Measurements from ENCODE around the gene P2RX1.

P2RX1 gene

GRCh38 chr17:3897731-3898130 lies 18.5 kb downstream of the P2RX1 start:
- Histone ChIP-seq H3K9me3 (ENCODE audit: insufficient read depth, low read depth, low read length) (no peaks in the 10 kb centered on the region), H3K4me3 (ENCODE audit: low read length) (no peak overlapping the region), H3K9ac (ENCODE audit: low read depth, low read length) (no peak overlapping the region), H3K36me3 (ENCODE audit: insufficient read depth, low read length) (no peaks in the 10 kb centered on the region), H3K27ac (ENCODE audit: low read depth, low read length) (no peak overlapping the region), H3K4me1 (ENCODE audit: insufficient read depth, low read length) (0 out of 2 replicates have a peak, but pooled peaks cover 6% of the 10 kb centered on the region), H3K27me3 (ENCODE audit: insufficient read depth, low read length) (no peaks in the 10 kb centered on the region)
- WGBS: 95% methylated on average over 12 of the region's 12 CpGs

- H3K27me3 ChIP-seq (ENCODE audit: insufficient read depth, low read length): no peaks in the 10 kb centered on the region
- H3K36me3 ChIP-seq (ENCODE audit: insufficient read depth, low read length): no peaks in the 10 kb centered on the region
- 89% methylated on average over 6 of the region's 6 CpGs for WGBS
- no peak overlapping the region for H3K4me3 ChIP-seq (ENCODE audit: low read length)
- no peak overlapping the region for H3K9ac ChIP-seq (ENCODE audit: low read depth, low read length)
- 0 out of 2 replicates have a peak, but pooled peaks cover 6% of the 10 kb centered on the region for H3K4me1 ChIP-seq (ENCODE audit: insufficient read depth, low read length)
- H3K27ac ChIP-seq (ENCODE audit: low read depth, low read length): no peak overlapping the region
- no peaks in the 10 kb centered on the region for H3K9me3 ChIP-seq (ENCODE audit: insufficient read depth, low read depth, low read length)
Measured at GRCh38 chr17:3896968-3897235, 19.4 kb downstream of the P2RX1 start.

- WGBS: 85% methylated on average over 15 of the region's 15 CpGs
- Histone ChIP-seq H3K4me3 (ENCODE audit: low read length) (no peak overlapping the region), H3K9ac (ENCODE audit: low read depth, low read length) (no peak overlapping the region), H3K27ac (ENCODE audit: low read depth, low read length) (no peak overlapping the region), H3K9me3 (ENCODE audit: insufficient read depth, low read depth, low read length) (no peaks in the 10 kb centered on the region), H3K36me3 (ENCODE audit: insufficient read depth, low read length) (no peaks in the 10 kb centered on the region), H3K4me1 (ENCODE audit: insufficient read depth, low read length) (peaks cover 11% of the 10 kb centered on the region; the same call in 1 of the 2 replicates), H3K27me3 (ENCODE audit: insufficient read depth, low read length) (no peaks in the 10 kb centered on the region)
Measured at GRCh38 chr17:3896108-3896967, 19.9 kb downstream of the P2RX1 start.

- Histone ChIP-seq H3K9ac (ENCODE audit: low read depth, low read length) (no peak overlapping the region), H3K36me3 (ENCODE audit: insufficient read depth, low read length) (no peaks in the 10 kb centered on the region), H3K27me3 (ENCODE audit: insufficient read depth, low read length) (peaks cover 4% of the 10 kb centered on the region; the same call in 1 of the 2 replicates), H3K4me1 (ENCODE audit: insufficient read depth, low read length) (peaks cover 17% of the 10 kb centered on the region), H3K9me3 (ENCODE audit: insufficient read depth, low read depth, low read length) (no peaks in the 10 kb centered on the region), H3K27ac (ENCODE audit: low read depth, low read length) (no peak overlapping the region), H3K4me3 (ENCODE audit: low read length) (no peak overlapping the region)
- 92% methylated on average over 3 of the region's 3 CpGs for WGBS
Measured at GRCh38 chr17:3895354-3895753, 20.9 kb downstream of the P2RX1 start.

GRCh38 chr17:3894911-3895343 lies 21.3 kb downstream of the P2RX1 start:
- 80% methylated on average over 2 of the region's 2 CpGs for WGBS
- no peak overlapping the region for H3K27ac ChIP-seq (ENCODE audit: low read depth, low read length)
- H3K4me3 ChIP-seq (ENCODE audit: low read length): no peak overlapping the region
- H3K4me1 ChIP-seq (ENCODE audit: insufficient read depth, low read length): peaks cover 17% of the 10 kb centered on the region
- H3K27me3 ChIP-seq (ENCODE audit: insufficient read depth, low read length): peaks cover 4% of the 10 kb centered on the region; the same call in 1 of the 2 replicates
- H3K9ac ChIP-seq (ENCODE audit: low read depth, low read length): no peak overlapping the region
- H3K9me3 ChIP-seq (ENCODE audit: insufficient read depth, low read depth, low read length): no peaks in the 10 kb centered on the region
- no peaks in the 10 kb centered on the region for H3K36me3 ChIP-seq (ENCODE audit: insufficient read depth, low read length)

GRCh38 chr17:3894188-3894587 lies 22.1 kb downstream of the P2RX1 start:
- WGBS: 91% methylated on average over 5 of the region's 5 CpGs
- Histone ChIP-seq H3K36me3 (ENCODE audit: insufficient read depth, low read length) (no peaks in the 10 kb centered on the region), H3K9me3 (ENCODE audit: insufficient read depth, low read depth, low read length) (no peaks in the 10 kb centered on the region), H3K27me3 (ENCODE audit: insufficient read depth, low read length) (peaks cover 4% of the 10 kb centered on the region; the same call in 1 of the 2 replicates), H3K4me1 (ENCODE audit: insufficient read depth, low read length) (peaks cover 18% of the 10 kb centered on the region), H3K4me3 (ENCODE audit: low read length) (no peak overlapping the region), H3K27ac (ENCODE audit: low read depth, low read length) (no peak overlapping the region), H3K9ac (ENCODE audit: low read depth, low read length) (no peak overlapping the region)

GRCh38 chr17:3893720-3894116 lies 22.5 kb downstream of the P2RX1 start:
- WGBS: 77% methylated on average over 7 of the region's 7 CpGs
- H3K27ac ChIP-seq (ENCODE audit: low read depth, low read length): no peak overlapping the region
- H3K4me1 ChIP-seq (ENCODE audit: insufficient read depth, low read length): peaks cover 22% of the 10 kb centered on the region

GRCh38 chr17:3893003-3893719 lies 23.1 kb downstream of the P2RX1 start, which contains the start of gene CAMKK1:
CAMKK1 (minus strand) TSS chr17:3893053; CDS start chr17:3885687, 7,366 bp downstream.
- WGBS: 2% methylated on average over 75 of the region's 75 CpGs
- Histone ChIP-seq H3K4me1 (ENCODE audit: insufficient read depth, low read length) (peaks cover 26% of the 10 kb centered on the region), H3K27ac (ENCODE audit: low read depth, low read length) (no peak within 1 kb of the TSS), H3K4me3 (ENCODE audit: low read length) (peak within 1 kb of the TSS; percentile 62), H3K36me3 (ENCODE audit: insufficient read depth, low read length) (no peaks in the 10 kb centered on the region), H3K9ac (ENCODE audit: low read depth, low read length) (peak within 1 kb of the TSS; percentile 13), H3K27me3 (ENCODE audit: insufficient read depth, low read length) (peaks cover 4% of the 10 kb centered on the region; the same call in 1 of the 2 replicates), H3K9me3 (ENCODE audit: insufficient read depth, low read depth, low read length) (no peaks in the 10 kb centered on the region)

More at GRCh38 chr17:3893720-3894116, 22.5 kb downstream of the P2RX1 start:
- Histone ChIP-seq H3K4me3 (ENCODE audit: low read length) (peak overlapping the region; percentile 59), H3K9me3 (ENCODE audit: insufficient read depth, low read depth, low read length) (no peaks in the 10 kb centered on the region), H3K27me3 (ENCODE audit: insufficient read depth, low read length) (peaks cover 4% of the 10 kb centered on the region; the same call in 1 of the 2 replicates), H3K9ac (ENCODE audit: low read depth, low read length) (peak overlapping the region; percentile 13; the same call in 1 of the 2 replicates), H3K36me3 (ENCODE audit: insufficient read depth, low read length) (no peaks in the 10 kb centered on the region)

GRCh38 chr17:3892095-3892998 lies 23.9 kb downstream of the P2RX1 start:
- Histone ChIP-seq H3K4me1 (ENCODE audit: insufficient read depth, low read length) (peaks cover 30% of the 10 kb centered on the region), H3K4me3 (ENCODE audit: low read length) (peak overlapping the region; percentile 62), H3K27me3 (ENCODE audit: insufficient read depth, low read length) (peaks cover 4% of the 10 kb centered on the region; the same call in 1 of the 2 replicates), H3K9ac (ENCODE audit: low read depth, low read length) (peak overlapping the region; percentile 1; the same call in 1 of the 2 replicates), H3K9me3 (ENCODE audit: insufficient read depth, low read depth, low read length) (no peaks in the 10 kb centered on the region), H3K27ac (ENCODE audit: low read depth, low read length) (no peak overlapping the region), H3K36me3 (ENCODE audit: insufficient read depth, low read length) (no peaks in the 10 kb centered on the region)
- under 1% methylated on average over 96 of the region's 96 CpGs for WGBS

- Histone ChIP-seq H3K4me1 (ENCODE audit: insufficient read depth, low read length) (peaks cover 30% of the 10 kb centered on the region), H3K27me3 (ENCODE audit: insufficient read depth, low read length) (peaks cover 4% of the 10 kb centered on the region; the same call in 1 of the 2 replicates), H3K27ac (ENCODE audit: low read depth, low read length) (no peak overlapping the region), H3K9me3 (ENCODE audit: insufficient read depth, low read depth, low read length) (no peaks in the 10 kb centered on the region), H3K4me3 (ENCODE audit: low read length) (peak overlapping the region; percentile 62), H3K9ac (ENCODE audit: low read depth, low read length) (no peak overlapping the region), H3K36me3 (ENCODE audit: insufficient read depth, low read length) (no peaks in the 10 kb centered on the region)
- 16% methylated on average over 12 of the region's 12 CpGs for WGBS
Measured at GRCh38 chr17:3891626-3892094, 24.6 kb downstream of the P2RX1 start.
